Measurements from ENCODE around the gene DAPK2. TPM values are rescaled to one million over a fixed set of nuclear protein-coding genes. Genes with fewer than 3 reads are reported as not detected.

The DAPK2 gene
- total RNA-seq, 4 donors from 2014 or later, result 15.5 to 112 (median 57.5) TPM

- TF ChIP-seq, protein P1, sequence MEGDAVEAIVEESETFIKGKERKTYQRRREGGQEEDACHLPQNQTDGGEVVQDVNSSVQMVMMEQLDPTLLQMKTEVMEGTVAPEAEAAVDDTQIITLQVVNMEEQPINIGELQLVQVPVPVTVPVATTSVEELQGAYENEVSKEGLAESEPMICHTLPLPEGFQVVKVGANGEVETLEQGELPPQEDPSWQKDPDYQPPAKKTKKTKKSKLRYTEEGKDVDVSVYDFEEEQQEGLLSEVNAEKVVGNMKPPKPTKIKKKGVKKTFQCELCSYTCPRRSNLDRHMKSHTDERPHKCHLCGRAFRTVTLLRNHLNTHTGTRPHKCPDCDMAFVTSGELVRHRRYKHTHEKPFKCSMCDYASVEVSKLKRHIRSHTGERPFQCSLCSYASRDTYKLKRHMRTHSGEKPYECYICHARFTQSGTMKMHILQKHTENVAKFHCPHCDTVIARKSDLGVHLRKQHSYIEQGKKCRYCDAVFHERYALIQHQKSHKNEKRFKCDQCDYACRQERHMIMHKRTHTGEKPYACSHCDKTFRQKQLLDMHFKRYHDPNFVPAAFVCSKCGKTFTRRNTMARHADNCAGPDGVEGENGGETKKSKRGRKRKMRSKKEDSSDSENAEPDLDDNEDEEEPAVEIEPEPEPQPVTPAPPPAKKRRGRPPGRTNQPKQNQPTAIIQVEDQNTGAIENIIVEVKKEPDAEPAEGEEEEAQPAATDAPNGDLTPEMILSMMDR (IDR thresholded peaks at IDR 0.05; ENCODE audit: low read depth), result no peak
Observed at GRCh38 chr15:63970621-63971426, 75.5 kb downstream of the DAPK2 start.

- TF ChIP-seq, protein P1 (IDR thresholded peaks at IDR 0.05; ENCODE audit: low read depth), result no peak
Observed at GRCh38 chr15:63969652-63970421, 76.4 kb downstream of the DAPK2 start.

DNA sequence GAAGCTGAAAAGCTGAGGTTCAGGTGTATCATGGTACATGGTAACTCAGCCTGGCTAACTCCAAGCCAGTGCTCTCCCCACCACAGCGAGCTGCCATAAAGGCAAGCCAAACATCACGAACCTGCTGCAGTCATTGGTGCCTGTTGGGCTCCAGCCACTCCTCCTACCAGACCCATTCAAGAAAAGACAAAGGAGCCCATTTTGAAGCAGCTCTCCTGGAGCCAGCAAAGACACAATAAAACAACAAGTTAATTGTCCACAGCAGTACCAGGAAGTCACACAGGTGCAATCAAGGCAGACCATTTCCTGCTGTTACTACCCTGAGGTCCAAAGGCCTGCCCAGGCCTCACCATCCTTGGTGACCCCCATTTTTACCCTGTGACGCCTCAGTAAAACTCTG lies 77.6 kb downstream of the DAPK2 start:
- TF ChIP-seq, protein P1 (IDR thresholded peaks at IDR 0.05; ENCODE audit: low read depth), result no peak

DNA sequence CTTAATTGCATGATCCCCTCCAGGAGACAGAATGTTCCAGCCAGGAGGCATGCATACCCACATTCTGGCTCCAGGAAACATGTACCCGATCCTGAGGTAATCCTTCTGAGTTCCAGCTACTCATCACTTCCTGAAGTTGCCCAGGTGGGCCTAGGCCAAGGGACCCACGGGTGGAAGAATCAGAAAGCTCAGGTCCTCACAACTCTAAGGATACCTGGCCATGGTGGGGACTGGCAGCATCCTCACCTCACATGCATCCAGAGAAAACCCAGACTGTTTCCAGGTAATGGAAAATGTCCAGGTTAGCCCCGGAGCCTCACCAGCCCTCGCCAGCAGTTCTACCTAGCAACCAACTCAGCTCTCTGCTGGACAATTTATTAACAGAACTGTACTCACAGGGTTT lies 78.2 kb downstream of the DAPK2 start:
- TF ChIP-seq, protein P1 (IDR thresholded peaks at IDR 0.05; ENCODE audit: low read depth), result no peak

DNA sequence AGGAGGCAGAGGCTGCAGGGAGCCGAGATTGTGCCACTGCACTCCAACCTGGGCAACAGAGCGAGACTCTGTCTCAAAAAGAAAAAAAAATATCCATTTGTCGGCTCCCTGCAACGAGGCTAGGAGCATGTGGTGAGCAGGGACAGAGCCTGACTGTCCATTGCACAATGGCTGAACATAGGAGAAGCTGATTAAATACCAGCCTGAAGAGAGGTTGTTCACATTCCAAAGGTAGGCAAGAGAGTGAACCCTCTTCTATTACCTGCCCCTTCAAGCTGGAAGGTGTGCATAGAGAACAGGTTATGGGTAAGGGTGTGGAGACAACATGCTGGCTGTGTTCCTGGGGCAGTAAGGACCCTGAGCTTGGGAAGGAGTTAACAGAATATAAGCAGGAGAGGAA lies 78.7 kb downstream of the DAPK2 start:
- TF ChIP-seq, protein P1 (IDR thresholded peaks at IDR 0.05; ENCODE audit: low read depth), result no peak

- TF ChIP-seq, protein P1 (IDR thresholded peaks at IDR 0.05; ENCODE audit: low read depth), result no peak
Observed at GRCh38 chr15:63953524-63953923, 92.8 kb downstream of the DAPK2 start.

DNA sequence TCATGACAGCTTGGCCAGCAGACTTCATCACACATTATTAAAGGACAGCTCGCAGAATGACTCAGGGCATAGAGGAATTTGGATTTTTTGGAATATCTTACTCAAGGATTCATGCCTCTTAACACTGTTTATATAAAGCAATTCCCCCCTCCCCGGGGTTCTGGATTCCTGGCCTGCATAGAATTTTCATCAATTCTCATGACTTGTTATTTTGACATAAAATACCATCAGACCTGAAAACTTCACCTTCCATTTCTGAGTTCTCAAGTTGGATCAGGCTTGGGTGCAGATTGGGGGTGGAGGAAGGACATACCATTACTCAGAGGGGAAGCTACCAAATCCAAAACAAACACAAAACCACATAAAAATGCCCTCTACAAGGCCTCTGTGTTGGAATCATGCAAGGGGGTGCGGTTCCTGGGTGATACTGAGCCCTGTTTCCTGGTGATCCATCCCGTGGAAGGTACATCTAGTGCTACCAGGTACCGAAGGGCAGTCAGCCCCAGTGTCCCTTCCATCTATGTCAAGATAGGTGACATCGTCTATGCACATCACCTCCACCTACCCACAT lies 95.3 kb downstream of the DAPK2 start:
- TF ChIP-seq, protein P1 (IDR thresholded peaks at IDR 0.05; ENCODE audit: low read depth), result no peak
